ENCODE data around the gene EFCAB9.
"Not testable (repeated sequence)": the region's sequence is repeated elsewhere in the genome, so short reads cannot be mapped to it uniquely, and the experiment has no call there.

Gene EFCAB9

GRCh38 chr5:172188893-172189692 is 4.9 kb upstream of the EFCAB9 start:
- no peak for DNase-seq

- DNase-seq, result no peak
Observed at GRCh38 chr5:172189693-172190296, 4.2 kb upstream of the EFCAB9 start.

- DNase-seq, result no peak
Observed at GRCh38 chr5:172194985-172195774, 1.2 kb downstream of the EFCAB9 start.

GRCh38 chr5:172197775-172198174 is 3.8 kb downstream of the EFCAB9 start:
- not testable (repeated sequence) for DNase-seq

GRCh38 chr5:172199446-172199845 is 5.5 kb downstream of the EFCAB9 start:
- no peak for DNase-seq

- DNase-seq, result no peak
Observed at GRCh38 chr5:172200476-172200875, 6.5 kb downstream of the EFCAB9 start.

GRCh38 chr5:172205984-172206383 is 12.0 kb downstream of the EFCAB9 start:
- not testable (repeated sequence) for DNase-seq

GRCh38 chr5:172207511-172207910 is 13.5 kb downstream of the EFCAB9 start:
- DNase-seq, result no peak

GRCh38 chr5:172209714-172210113 is 15.7 kb downstream of the EFCAB9 start:
- DNase-seq, result no peak

- DNase-seq, result no peak
Observed at GRCh38 chr5:172211676-172212075, 17.7 kb downstream of the EFCAB9 start.

GRCh38 chr5:172213126-172213525 is 19.2 kb downstream of the EFCAB9 start:
- no peak for DNase-seq

- DNase-seq, result no peak
Observed at GRCh38 chr5:172216345-172216744, 22.4 kb downstream of the EFCAB9 start.

- no peak for DNase-seq
Observed at GRCh38 chr5:172219296-172219695, 25.3 kb downstream of the EFCAB9 start.

GRCh38 chr5:172223901-172224873 is 30.2 kb downstream of the EFCAB9 start:
- DNase-seq, result no peak

GRCh38 chr5:172224996-172225395 is 31.0 kb downstream of the EFCAB9 start:
- DNase-seq, result no peak

- no peak for DNase-seq
Observed at GRCh38 chr5:172229904-172230303, 35.9 kb downstream of the EFCAB9 start.

- no peak for DNase-seq
Observed at GRCh38 chr5:172234031-172234430, 40.1 kb downstream of the EFCAB9 start.

- DNase-seq, result no peak
Observed at GRCh38 chr5:172235132-172235780, 41.3 kb downstream of the EFCAB9 start.

GRCh38 chr5:172235827-172236736 is 42.1 kb downstream of the EFCAB9 start:
- DNase-seq, result no peak

- DNase-seq, result no peak
Observed at GRCh38 chr5:172238334-172238733, 44.4 kb downstream of the EFCAB9 start.

GRCh38 chr5:172243302-172243701 is 49.3 kb downstream of the EFCAB9 start:
- no peak for DNase-seq

Data from DMS79 (cell line).